Activated T-cell treated with anti-CD3 and anti-CD28 coated beads, Interleukin-2, amount 50 U/mL, for 48 hours (primary cell): ENCODE data around the gene RBM5.

Source experiments
- DNase-seq, 2 experiments: peaks; one replicate each; pipeline ENCODE4 v3.0.0-alpha.2; 2020

Gene RBM5

GRCh38 chr3:50163572-50164455 lies 75.1 kb downstream of the RBM5 start:
- no peak for DNase-seq

DNA sequence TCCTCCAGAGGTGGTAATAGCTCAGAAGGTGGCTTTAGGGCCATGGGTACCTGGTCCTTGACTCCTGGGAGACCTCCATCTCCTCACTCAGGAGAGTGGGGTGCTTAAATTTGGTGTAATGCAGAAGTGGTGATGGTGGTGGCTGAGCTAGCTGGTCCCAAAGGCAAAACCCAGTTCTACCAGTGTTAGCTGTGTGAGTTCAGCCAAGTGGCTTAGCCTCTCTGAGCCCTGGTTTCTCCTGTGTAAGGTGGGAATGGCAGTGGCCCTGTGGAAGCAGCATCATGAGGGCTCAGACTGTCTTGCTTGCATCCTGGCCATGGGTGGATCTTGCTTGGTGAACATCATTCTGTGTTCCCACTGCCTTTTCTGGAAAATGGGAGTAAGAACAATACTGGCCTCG lies 75.8 kb downstream of the RBM5 start:
- no peak for DNase-seq

DNA sequence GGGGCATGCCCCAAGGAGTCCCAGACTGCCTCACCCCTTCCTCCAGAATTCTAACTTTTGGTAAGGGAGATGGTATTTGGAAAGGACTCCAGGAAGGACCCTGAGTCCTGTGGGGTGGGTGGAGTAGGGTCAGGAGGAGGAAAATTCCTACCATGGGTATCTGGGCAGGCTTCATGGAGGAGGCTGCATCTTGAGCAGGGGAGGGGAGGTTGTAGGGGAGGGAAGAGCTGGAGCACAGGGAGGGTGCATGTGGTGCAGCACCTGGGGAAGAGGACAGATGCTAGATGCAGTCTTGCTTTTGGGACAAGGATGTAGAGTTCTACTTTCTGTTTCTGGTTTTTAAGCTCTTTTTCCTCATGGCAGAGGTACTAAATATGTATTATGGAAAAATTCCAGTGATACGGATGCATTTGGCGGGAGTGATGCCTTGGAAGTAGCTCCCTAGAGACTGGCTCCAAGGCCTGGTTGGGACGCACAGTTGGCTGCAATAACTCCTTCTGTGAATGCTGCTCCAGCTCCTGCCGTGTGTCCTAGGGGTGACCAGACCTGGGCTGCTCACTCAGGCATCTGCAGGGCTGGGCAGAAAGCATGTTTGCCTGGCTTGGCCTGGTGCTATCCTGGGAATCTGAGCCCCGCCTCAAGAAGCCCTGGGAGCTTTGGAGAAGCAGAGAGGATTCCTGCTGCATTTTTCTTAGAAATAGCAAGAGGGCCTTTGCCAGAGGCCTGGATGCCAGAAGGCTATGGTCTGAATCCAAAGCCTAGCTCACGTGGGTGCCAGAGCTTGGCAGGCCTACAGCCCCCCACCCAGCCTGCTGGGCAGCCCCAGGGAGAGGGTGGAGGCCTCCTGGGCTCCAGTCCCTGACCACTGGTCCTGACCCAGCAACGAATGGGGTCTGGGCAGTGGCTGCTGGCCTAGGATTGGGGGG lies 76.5 kb downstream of the RBM5 start:
- DNase-seq, result no peak

GRCh38 chr3:50165910-50166538 lies 77.3 kb downstream of the RBM5 start:
- no peak for DNase-seq

DNA sequence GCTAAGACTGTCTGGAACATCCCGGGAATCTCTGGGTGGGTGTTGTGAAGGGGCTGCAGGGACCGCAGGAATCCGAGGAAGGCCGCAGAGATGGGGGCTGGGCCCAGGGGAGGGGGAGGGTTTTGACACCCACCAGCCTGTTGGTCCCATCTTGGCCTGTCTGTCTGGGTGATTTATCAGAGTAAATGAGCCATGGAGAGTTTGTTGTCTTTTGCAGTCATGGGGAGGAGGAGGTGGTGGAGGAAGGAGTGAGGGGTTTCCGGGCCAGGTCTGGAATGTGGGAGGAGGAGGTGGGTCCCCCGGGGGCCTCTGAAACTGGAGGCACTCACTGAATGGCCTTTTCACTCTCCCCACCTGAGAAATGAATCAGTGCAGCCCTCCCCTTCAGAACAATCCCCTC lies 77.9 kb downstream of the RBM5 start:
- no peak for DNase-seq

GRCh38 chr3:50167069-50167840 lies 78.5 kb downstream of the RBM5 start:
- no peak for DNase-seq

DNA sequence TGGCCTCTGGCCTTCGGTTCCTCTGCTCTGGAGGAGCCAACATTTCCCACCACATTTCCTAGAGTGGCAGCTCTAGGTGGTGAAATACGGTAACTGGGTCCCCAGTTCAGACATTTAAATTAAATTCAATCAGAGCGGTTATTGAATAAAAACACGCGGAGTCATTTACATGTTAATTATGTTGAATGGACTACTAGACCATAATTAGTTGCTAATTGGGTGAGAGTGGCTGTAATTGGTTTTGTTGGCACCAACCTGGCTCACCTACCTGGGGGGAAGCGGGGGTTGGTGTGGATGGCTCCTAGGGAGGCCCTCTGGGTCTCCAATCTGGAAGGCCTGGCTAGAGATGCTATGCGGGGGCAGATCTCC lies 79.1 kb downstream of the RBM5 start:
- no peak for DNase-seq

- DNase-seq, result no peak
These were observed 79.7 kb downstream of the RBM5 start for GRCh38 chr3:50168388-50168787.
